OCI-M2 (cell line): ENCODE results near the gene ATP11A.

ENCODE experiments used
- DNase-seq: peaks from one replicate; lab custom pipeline; 2025; ENCODE audit not compliant: unreplicated experiment; lab: John Stamatoyannopoulos, UW

ATP11A gene

DNA sequence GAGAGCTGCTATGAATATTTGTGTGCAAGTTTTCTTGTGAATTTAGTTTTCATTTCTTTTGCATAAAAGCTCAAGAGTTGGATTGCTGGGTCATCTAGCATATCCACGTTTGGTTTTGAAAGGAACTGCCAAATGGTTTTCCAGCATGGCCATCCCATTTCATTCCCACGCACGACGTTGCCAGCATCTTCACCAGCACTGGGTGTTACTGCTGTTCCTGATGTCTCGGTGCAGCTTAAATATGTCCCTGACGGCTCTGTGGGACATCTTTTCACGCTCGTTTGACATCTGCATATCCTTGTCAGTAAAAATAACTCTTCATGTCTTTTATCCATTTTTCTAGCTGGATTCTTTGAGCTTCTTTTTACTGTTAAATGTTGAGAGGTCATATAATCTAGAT lies 123.7 kb downstream of the ATP11A start:
- no peak for DNase-seq

DNA sequence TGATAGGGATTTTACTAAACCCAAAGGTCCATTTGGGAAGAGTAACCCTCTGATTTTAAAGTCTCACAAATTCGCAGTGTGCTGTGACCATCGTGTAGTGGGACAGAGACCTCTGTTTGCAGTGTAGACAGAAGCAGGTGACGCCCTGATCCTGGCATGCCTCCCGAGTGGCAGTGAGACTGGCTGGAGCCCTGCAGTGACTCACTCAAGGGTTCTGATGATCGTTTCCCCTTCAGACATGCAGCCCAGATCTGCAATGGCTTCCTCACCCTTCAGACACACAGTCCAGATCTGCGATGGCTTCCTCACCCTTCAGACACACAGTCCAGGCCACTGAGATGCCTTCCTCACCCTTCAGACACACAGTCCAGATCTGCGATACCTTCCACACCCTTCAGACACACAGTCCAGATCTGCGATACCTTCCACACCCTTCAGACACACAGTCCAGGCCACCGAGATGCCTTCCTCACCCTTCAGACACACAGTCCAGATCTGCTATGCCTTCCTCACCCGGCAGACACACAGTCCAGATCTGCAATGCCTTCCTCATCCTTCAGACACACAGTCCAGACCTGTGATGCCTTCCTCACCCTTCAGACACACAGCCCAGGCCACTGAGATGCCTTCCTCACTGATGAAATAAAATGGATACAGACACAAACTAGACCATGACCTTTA lies 125.2 kb downstream of the ATP11A start:
- no peak for DNase-seq

DNA sequence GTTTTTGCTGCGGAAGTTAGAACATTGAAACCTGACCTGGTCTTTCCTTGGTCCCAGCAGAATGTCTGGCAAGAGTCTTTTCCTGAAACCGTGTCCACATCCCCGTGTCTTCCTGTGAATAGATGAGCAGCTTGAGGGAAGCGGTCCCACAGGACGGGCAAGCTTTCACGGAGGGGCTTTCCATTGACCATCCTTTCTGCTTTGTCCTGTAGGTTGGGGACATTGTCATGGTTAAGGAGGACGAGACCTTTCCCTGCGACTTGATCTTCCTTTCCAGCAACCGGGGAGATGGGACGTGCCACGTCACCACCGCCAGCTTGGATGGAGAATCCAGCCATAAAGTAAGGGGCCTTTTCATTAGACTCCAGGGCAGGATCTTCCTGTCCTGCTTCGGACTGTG lies 126.0 kb downstream of the ATP11A start:
- no peak for DNase-seq

- no peak for DNase-seq
These were observed 128.3 kb downstream of the ATP11A start for GRCh38 chr13:112818040-112818697.

DNA sequence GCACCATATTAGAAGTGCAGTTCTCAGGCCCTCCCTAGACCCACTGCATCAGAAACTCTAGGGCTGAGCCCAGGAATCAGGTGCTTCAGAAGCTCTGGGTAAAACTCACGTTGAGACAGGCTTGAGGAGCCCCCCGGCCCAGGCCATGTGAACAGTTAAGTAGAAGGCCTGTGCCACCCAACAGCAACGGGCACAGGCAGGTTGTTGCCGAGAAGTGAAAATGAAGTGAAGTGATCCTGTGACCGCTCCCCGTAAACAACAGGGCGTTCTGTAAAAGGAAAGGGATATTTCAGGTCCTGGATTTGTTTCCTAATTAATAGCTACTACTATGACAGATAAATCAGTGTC lies 128.8 kb downstream of the ATP11A start:
- no peak for DNase-seq

DNA sequence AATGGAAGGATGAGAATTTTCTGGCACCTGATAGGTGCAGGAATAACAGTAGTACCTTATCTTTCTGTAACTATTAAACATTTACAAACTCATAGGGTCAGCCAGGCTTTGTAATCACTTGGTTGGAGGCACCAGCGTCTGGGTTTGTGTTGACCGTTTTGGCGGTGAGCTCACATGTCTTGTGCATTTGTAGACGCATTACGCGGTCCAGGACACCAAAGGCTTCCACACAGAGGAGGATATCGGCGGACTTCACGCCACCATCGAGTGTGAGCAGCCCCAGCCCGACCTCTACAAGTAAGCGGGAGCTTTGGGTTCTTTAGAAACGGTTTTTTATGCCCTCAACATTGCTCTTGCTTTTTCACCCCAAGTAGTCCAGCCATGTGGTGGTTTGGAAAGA lies 129.3 kb downstream of the ATP11A start:
- no peak for DNase-seq

- DNase-seq = no peak
These were observed 130.0 kb downstream of the ATP11A start for GRCh38 chr13:112819816-112820215.

GRCh38 chr13:112820318-112820717 lies 130.5 kb downstream of the ATP11A start:
- no peak for DNase-seq

DNA sequence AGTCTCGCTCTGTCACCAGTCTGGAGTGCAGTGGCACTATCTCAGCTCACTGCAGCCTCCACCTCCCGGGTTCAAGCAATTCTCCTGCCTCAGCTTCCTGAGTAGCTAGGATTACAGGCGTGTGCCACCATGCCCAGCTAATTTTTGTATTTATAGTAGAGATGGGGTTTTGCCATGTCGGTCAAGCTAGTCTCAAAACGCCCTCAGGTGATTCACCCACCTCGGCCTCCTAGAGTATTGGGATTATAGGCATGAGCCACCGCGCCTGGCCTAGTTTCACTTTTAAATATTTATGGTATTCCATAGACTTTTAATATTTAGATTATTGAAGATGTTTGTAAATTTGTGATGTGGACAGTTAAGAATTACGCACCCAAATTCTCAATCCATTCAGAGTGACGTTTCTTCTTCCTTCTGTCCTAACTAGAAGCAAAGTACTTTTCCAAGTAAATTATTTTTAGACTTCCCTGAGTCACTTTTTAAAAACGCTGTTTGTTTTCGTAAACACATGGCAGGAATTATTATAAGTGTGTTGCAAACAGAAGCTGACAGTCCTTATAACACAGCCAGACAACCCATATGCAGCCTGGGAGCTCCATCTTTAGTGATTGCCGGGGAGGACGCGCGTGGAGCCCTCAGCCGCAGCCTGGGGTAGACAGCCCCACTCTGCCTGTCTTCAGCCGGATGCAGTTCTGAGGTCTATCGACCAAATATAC lies 131.7 kb downstream of the ATP11A start:
- DNase-seq = no peak

GRCh38 chr13:112822851-112823250 lies 133.0 kb downstream of the ATP11A start:
- DNase-seq = no peak

GRCh38 chr13:112824429-112824828 lies 134.6 kb downstream of the ATP11A start:
- no peak for DNase-seq

DNA sequence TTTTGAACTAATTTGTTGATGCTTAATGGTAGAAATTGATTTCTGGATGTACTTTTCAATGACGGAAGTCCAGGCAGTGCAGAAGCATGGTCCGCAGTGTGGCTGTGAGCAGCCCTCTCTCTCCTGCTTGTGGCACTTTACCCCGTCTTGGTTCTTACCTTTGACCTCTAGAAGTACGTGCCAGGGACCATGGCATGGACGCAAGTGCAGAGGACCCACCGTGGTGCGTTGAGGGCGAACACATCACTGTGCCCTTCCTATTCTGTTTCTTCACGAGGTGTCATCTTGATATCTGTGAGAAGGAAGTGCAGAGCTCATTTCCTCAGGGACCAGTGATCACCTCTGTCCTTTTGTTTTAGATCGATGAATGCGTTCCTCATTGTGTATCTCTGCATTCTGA lies 135.2 kb downstream of the ATP11A start:
- no peak for DNase-seq

GRCh38 chr13:112825875-112826274 lies 136.0 kb downstream of the ATP11A start:
- DNase-seq = no peak

- DNase-seq = no peak
These were observed 136.7 kb downstream of the ATP11A start for GRCh38 chr13:112826565-112826964.

DNA sequence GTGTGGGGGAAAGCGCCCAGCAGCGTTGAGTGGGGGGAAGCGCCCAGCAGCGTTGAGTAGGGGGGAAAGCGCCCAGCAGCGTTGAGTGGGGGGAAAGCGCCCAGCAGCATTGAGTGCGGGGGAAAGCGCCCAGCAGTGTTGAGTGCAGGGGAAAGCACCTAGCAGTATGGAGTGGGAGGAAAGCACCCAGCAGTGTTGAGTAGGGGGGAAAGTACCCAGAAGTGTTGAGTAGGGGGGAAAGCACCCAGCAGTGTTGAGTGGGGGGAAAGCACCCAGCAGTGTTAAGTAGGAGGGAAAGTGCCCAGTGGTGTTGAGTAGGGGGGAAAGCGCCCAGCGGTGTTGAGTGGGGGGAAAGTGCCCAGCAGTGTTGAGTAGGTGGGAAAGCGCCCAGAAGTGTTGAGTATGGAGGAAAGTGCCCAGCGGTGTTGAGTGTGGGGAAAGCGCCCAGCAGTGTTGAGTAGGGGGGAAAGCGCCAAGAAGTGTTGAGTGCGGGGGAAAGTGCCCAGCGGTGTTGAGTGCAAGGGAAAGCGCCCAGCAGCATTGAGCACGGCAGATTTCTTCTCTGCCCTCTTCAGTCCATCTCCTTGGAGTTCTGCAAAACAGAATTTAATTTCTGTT lies 138.4 kb downstream of the ATP11A start:
- DNase-seq = no peak

GRCh38 chr13:112828756-112829155 lies 138.9 kb downstream of the ATP11A start:
- DNase-seq = no peak

GRCh38 chr13:112831196-112831595 lies 141.4 kb downstream of the ATP11A start:
- DNase-seq = no peak

DNA sequence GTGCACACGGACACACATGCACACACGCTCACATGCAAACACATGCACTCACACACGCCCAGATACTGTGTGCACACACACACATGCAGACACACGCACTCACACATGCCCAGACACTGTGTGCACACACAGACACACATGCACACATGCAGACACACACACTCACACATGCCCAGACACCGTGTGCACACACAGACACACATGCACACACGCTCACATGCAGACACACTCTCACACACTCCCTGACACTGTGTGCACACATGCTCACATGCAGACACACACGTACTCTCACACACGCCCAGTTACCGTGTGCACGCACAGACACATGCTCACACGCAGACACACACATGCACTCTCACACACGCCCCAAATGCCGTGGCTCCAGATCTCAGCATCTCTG lies 142.0 kb downstream of the ATP11A start:
- DNase-seq = no peak

DNA sequence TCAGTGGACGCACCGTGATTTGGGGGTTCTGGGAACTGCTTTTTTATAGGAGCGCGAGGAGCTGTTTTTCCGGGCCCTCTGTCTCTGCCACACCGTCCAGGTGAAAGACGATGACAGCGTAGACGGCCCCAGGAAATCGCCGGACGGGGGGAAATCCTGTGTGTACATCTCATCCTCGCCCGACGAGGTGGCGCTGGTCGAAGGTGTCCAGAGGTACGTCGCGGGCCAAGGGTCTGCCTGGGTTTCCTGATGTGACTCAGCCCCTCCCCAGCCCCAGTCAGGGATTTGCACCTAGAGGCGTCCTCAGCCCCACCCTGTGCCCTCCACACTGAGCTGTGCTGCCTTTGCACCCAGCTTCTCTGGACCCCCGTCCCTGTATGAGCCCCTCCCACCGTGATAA lies 143.0 kb downstream of the ATP11A start:
- no peak for DNase-seq

DNA sequence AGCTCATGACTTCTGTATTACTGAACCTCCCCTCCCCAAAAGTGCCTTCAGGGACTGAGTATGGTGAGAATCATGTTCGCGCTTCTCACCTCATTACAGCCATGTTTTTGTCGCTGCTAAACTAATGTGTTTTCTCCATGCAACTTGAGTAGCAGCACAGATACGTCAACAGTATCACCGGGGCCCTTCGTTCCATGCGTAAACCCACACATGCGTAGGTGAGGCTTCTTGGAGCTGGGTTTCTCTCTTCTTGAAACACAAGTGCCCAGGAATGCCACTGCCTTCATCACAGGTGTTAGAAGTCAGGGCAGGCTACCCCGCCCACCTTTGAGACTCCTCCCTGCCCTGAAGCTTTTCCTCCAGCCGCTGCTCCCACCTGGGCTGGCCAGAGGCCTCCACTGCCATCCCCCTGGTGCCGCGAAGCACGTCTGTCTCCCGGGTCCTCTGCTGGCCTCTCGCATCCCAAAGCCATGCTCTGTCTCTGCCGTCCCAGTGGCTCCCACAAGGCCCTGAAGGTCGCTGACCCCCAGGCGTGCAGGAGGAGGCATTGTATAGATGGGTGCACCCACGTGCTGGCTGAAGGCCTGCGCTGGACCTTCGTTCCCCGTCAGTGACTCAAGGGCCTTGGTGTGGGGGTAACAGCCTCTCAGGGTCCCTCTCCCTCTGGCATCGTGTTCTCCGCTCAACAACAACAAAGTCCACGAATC lies 143.9 kb downstream of the ATP11A start:
- DNase-seq = no peak

- no peak for DNase-seq
These were observed 145.5 kb downstream of the ATP11A start for GRCh38 chr13:112835344-112835743.
